Activated T-cell treated with anti-CD3 and anti-CD28 coated beads, Interleukin-2, amount 50 U/mL, for 48 hours (primary cell): Measurements from ENCODE around the gene GPATCH4.
"Not testable (repeated sequence)": the region's sequence is repeated elsewhere in the genome, so short reads cannot be mapped to it uniquely, and the experiment has no call there.

Source experiments
- DNase-seq, 2 experiments: peaks; one replicate each; pipeline ENCODE4 v3.0.0-alpha.2; 2020

The GPATCH4 gene

GRCh38 chr1:156572663-156573018, 28.6 kb downstream of the GPATCH4 start:
- DNase-seq, result no peak

GRCh38 chr1:156571919-156572662, 29.2 kb downstream of the GPATCH4 start, which contains the start of gene IQGAP3:
Gene IQGAP3, minus strand, starts transcription at chr1:156572565. Its CDS starts 36 bp downstream, at chr1:156572529.
- peak; percentile 77 to 80 for DNase-seq

GRCh38 chr1:156571261-156571852, 29.9 kb downstream of the GPATCH4 start:
- no peak for DNase-seq

- no peak for DNase-seq
These were observed 34.8 kb downstream of the GPATCH4 start for GRCh38 chr1:156566436-156566835.

- DNase-seq, result no peak
These were observed 35.8 kb downstream of the GPATCH4 start for GRCh38 chr1:156565519-156565918.

- DNase-seq, result no peak
These were observed 40.6 kb downstream of the GPATCH4 start for GRCh38 chr1:156560585-156561163.

- no peak for DNase-seq
These were observed 41.4 kb downstream of the GPATCH4 start for GRCh38 chr1:156559797-156560385.

GRCh38 chr1:156559086-156559796, 42.0 kb downstream of the GPATCH4 start:
- no peak for DNase-seq

GRCh38 chr1:156556354-156556753, 44.9 kb downstream of the GPATCH4 start:
- DNase-seq, result no peak

GRCh38 chr1:156555715-156556114, 45.6 kb downstream of the GPATCH4 start:
- no peak for DNase-seq

GRCh38 chr1:156554971-156555370, 46.3 kb downstream of the GPATCH4 start:
- DNase-seq, result no peak

- DNase-seq, result no peak
These were observed 47.3 kb downstream of the GPATCH4 start for GRCh38 chr1:156553860-156554485.

- not testable (repeated sequence) for DNase-seq
These were observed 48.3 kb downstream of the GPATCH4 start for GRCh38 chr1:156552937-156553336.

- DNase-seq, result no peak
These were observed 48.8 kb downstream of the GPATCH4 start for GRCh38 chr1:156552518-156552917.

GRCh38 chr1:156551869-156552268, 49.4 kb downstream of the GPATCH4 start:
- no peak for DNase-seq

GRCh38 chr1:156551066-156551643, 50.1 kb downstream of the GPATCH4 start:
- DNase-seq, result no peak

- DNase-seq, result no peak
These were observed 50.9 kb downstream of the GPATCH4 start for GRCh38 chr1:156550346-156550745.

GRCh38 chr1:156549831-156550230, 51.4 kb downstream of the GPATCH4 start:
- no peak for DNase-seq

- no peak for DNase-seq
These were observed 51.9 kb downstream of the GPATCH4 start for GRCh38 chr1:156549390-156549789.

GRCh38 chr1:156547982-156548381, 53.3 kb downstream of the GPATCH4 start:
- no peak for DNase-seq

- no peak for DNase-seq
These were observed 53.8 kb downstream of the GPATCH4 start for GRCh38 chr1:156547434-156547833.

GRCh38 chr1:156546267-156546666, 55.0 kb downstream of the GPATCH4 start:
- DNase-seq, result no peak
